ENCODE measurements around the gene HACD2. TPM values are rescaled to one million over a fixed set of nuclear protein-coding genes. Genes with fewer than 3 reads are reported as not detected.
"Not testable (repeated sequence)": the region's sequence is repeated elsewhere in the genome, so short reads cannot be mapped to it uniquely, and the experiment has no call there.

HACD2 gene
- polyA plus RNA-seq, 3 donors = 12.9 to 17.1 (median 15.1) TPM

- Mint-ChIP-seq H3K27ac (peak overlapping the region in 2 of 7 donors; percentile 56 to 61), H3K4me1 (peaks cover 33% of the 10 kb centered on the region), H3K9me3 (no peaks in the 10 kb centered on the region), H3K4me3 (no peak overlapping the region), H3K36me3 (peaks cover 13 to 17% of the 10 kb centered on the region in 2 donors), H3K27me3 (ENCODE audit: low read depth in 3 of 3) (no peaks in the 10 kb centered on the region)
- DNase-seq = no peak
- Histone ChIP-seq H3K4me3 (replicated peaks in 1 of 3; ENCODE audit: low read depth in 2 of 3, low read length in 3 of 3) (no peak overlapping the region), H3K9me3 (replicated peaks in 1 of 2; ENCODE audit: control insufficient read depth in 1 of 2, insufficient read depth in 1 of 2, low read length in 2 of 2) (no peaks in the 10 kb centered on the region), H3K4me2 (replicated peaks; ENCODE audit: extremely low read depth, low read length, poor library complexity, severe bottlenecking) (no peak overlapping the region), H3K27ac (ENCODE audit: low read depth in 1 of 2, low read length in 2 of 2) (no peak overlapping the region), H2AFZ (ENCODE audit: insufficient read depth, low read depth, low read length, poor library complexity, severe bottlenecking) (no peak overlapping the region), H3K9ac (ENCODE audit: insufficient read depth, low read length, poor library complexity, severe bottlenecking) (no peak overlapping the region), H3K4me1 (ENCODE audit: control insufficient read depth in 1 of 2, insufficient read depth in 2 of 2, low read length in 2 of 2) (peaks cover 28 to 35% of the 10 kb centered on the region in 2 donors), H3K79me2 (ENCODE audit: insufficient read depth, low read length) (no peaks in the 10 kb centered on the region), H4K20me1 (ENCODE audit: insufficient read depth, low read length) (no peaks in the 10 kb centered on the region), H3K27me3 (ENCODE audit: control insufficient read depth in 2 of 2, insufficient read depth in 2 of 2, low read length in 2 of 2) (no peaks in the 10 kb centered on the region), H3K36me3 (replicated peaks in 1 of 2; ENCODE audit: control insufficient read depth in 1 of 2, insufficient read depth in 2 of 2, low read length in 2 of 2) (peaks cover 0 to 8% of the 10 kb centered on the region in 2 donors)
- intact Hi-C loops (cut with micrococcal nuclease) = no loop called here
- WGBS (ENCODE audit: insufficient coverage) = 100% methylated on average over 4 of the region's 6 CpGs
- TF ChIP-seq, protein P1, sequence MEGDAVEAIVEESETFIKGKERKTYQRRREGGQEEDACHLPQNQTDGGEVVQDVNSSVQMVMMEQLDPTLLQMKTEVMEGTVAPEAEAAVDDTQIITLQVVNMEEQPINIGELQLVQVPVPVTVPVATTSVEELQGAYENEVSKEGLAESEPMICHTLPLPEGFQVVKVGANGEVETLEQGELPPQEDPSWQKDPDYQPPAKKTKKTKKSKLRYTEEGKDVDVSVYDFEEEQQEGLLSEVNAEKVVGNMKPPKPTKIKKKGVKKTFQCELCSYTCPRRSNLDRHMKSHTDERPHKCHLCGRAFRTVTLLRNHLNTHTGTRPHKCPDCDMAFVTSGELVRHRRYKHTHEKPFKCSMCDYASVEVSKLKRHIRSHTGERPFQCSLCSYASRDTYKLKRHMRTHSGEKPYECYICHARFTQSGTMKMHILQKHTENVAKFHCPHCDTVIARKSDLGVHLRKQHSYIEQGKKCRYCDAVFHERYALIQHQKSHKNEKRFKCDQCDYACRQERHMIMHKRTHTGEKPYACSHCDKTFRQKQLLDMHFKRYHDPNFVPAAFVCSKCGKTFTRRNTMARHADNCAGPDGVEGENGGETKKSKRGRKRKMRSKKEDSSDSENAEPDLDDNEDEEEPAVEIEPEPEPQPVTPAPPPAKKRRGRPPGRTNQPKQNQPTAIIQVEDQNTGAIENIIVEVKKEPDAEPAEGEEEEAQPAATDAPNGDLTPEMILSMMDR (IDR thresholded peaks at IDR 0.05) = no peak
Measured at GRCh38 chr3:123616593-123616992, 31.7 kb upstream of the HACD2 start.

DNA sequence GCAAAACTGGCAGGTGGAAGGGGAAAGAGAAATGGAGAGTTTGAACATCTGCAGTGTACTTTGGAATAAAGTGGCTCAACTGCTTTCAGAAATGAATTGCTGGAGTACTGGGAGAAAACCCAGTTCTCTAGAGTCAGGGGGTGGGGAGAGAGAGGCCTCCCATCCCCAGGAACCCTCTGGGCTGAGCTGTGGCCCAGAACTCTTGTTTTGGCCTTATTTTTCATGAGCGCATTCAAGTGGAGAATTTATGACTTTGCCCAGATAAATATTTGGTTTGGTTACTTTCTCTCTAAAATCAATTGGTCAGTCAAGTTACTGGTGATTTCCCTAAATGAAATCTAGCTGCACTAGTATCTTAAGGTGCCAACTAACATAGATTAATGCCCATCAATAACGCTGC is 28.7 kb upstream of the HACD2 start:
- H3K36me3 Mint-ChIP-seq = peaks cover 18 to 23% of the 10 kb centered on the region in 2 donors
- Histone ChIP-seq H3K27ac (ENCODE audit: low read depth in 1 of 2, low read length in 2 of 2) (no peak overlapping the region), H3K4me1 (ENCODE audit: control insufficient read depth in 1 of 2, insufficient read depth in 2 of 2, low read length in 2 of 2) (peaks cover 18 to 23% of the 10 kb centered on the region in 2 donors), H3K9ac (ENCODE audit: insufficient read depth, low read length, poor library complexity, severe bottlenecking) (no peak overlapping the region), H3K27me3 (ENCODE audit: control insufficient read depth in 2 of 2, insufficient read depth in 2 of 2, low read length in 2 of 2) (no peaks in the 10 kb centered on the region), H3K9me3 (replicated peaks in 1 of 2; ENCODE audit: control insufficient read depth in 1 of 2, insufficient read depth in 1 of 2, low read length in 2 of 2) (no peaks in the 10 kb centered on the region), H3K4me3 (replicated peaks in 1 of 3; ENCODE audit: low read depth in 2 of 3, low read length in 3 of 3) (no peak overlapping the region), H2AFZ (ENCODE audit: insufficient read depth, low read depth, low read length, poor library complexity, severe bottlenecking) (no peak overlapping the region), H3K36me3 (replicated peaks in 1 of 2; ENCODE audit: control insufficient read depth in 1 of 2, insufficient read depth in 2 of 2, low read length in 2 of 2) (peaks cover 0 to 8% of the 10 kb centered on the region in 2 donors), H3K79me2 (ENCODE audit: insufficient read depth, low read length) (no peaks in the 10 kb centered on the region), H3K4me2 (replicated peaks; ENCODE audit: extremely low read depth, low read length, poor library complexity, severe bottlenecking) (no peak overlapping the region), H4K20me1 (ENCODE audit: insufficient read depth, low read length) (no peaks in the 10 kb centered on the region)
- peaks cover 21% of the 10 kb centered on the region for H3K4me1 Mint-ChIP-seq
- H3K27ac Mint-ChIP-seq = no peak overlapping the region
- H3K27me3 Mint-ChIP-seq (ENCODE audit: low read depth in 3 of 3) = no peaks in the 10 kb centered on the region
- WGBS (ENCODE audit: insufficient coverage) = no CpG with 5 or more reads among the region's 2 CpGs
- TF ChIP-seq, protein P1 (IDR thresholded peaks at IDR 0.05) = no peak
- DNase-seq = no peak
- intact Hi-C loops (cut with micrococcal nuclease) = no loop called here
- peaks cover 0 to 5% (median 0%) of the 10 kb centered on the region in 7 donors for H3K9me3 Mint-ChIP-seq
- H3K4me3 Mint-ChIP-seq = no peak overlapping the region

DNA sequence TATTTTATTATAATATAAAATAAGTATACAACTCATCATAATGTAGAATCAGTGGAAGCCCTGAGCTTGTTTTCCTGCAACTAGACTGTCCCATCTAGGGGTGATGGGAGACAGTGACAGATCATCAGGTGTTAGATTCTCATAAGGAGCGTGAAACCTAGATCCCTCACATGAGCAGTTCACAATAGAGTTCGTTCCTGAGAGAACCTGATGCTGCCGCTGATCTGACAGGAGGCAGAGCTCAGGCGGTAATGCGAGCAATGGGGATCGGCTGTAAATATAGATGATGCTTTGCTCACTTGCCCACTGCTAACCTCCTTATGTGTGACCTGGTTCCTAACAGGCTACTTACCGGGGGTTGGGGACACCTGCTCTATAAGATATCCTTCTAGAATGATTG is 26.8 kb upstream of the HACD2 start:
- H2AFZ ChIP-seq (ENCODE audit: insufficient read depth, low read depth, low read length, poor library complexity, severe bottlenecking); H3K9me3 Mint-ChIP-seq; H3K9ac ChIP-seq (ENCODE audit: insufficient read depth, low read length, poor library complexity, severe bottlenecking); H3K4me3 Mint-ChIP-seq; H3K27me3 Mint-ChIP-seq (ENCODE audit: low read depth in 3 of 3); H4K20me1 ChIP-seq (ENCODE audit: insufficient read depth, low read length); H3K27me3 ChIP-seq (ENCODE audit: control insufficient read depth in 2 of 2, insufficient read depth in 2 of 2, low read length in 2 of 2); H3K4me3 ChIP-seq (replicated peaks in 1 of 3; ENCODE audit: low read depth in 2 of 3, low read length in 3 of 3); H3K27ac Mint-ChIP-seq; H3K79me2 ChIP-seq (ENCODE audit: insufficient read depth, low read length); H3K27ac ChIP-seq (ENCODE audit: low read depth in 1 of 2, low read length in 2 of 2); H3K36me3 ChIP-seq (replicated peaks in 1 of 2; ENCODE audit: control insufficient read depth in 1 of 2, insufficient read depth in 2 of 2, low read length in 2 of 2); H3K4me1 Mint-ChIP-seq; H3K9me3 ChIP-seq (replicated peaks in 1 of 2; ENCODE audit: control insufficient read depth in 1 of 2, insufficient read depth in 1 of 2, low read length in 2 of 2); intact Hi-C loops (cut with micrococcal nuclease); H3K4me1 ChIP-seq (ENCODE audit: control insufficient read depth in 1 of 2, insufficient read depth in 2 of 2, low read length in 2 of 2); H3K4me2 ChIP-seq (replicated peaks; ENCODE audit: extremely low read depth, low read length, poor library complexity, severe bottlenecking); DNase-seq: not testable (repeated sequence)
- H3K36me3 Mint-ChIP-seq = peaks cover 18 to 23% of the 10 kb centered on the region in 2 donors
- 100% methylated on average over 5 of the region's 7 CpGs for WGBS (ENCODE audit: insufficient coverage)

Measured in CD14-positive monocyte (primary cell).